Activated T-cell treated with anti-CD3 and anti-CD28 coated beads, Interleukin-2, amount 50 U/mL, for 4 hours (primary cell): ENCODE measurements around the gene STX18. TPM values are rescaled to one million over a fixed set of nuclear protein-coding genes. Genes with fewer than 3 reads are reported as not detected.
"Not testable (repeated sequence)": the region's sequence is repeated elsewhere in the genome, so short reads cannot be mapped to it uniquely, and the experiment has no call there.

Experiments
- ATAC-seq, 2 donors: fragments of 200-7000 bp; cut with Tn5 transposase; one replicate each; pipeline ENCODE4 v1.10.0; 2021
- DNase-seq: peaks from one replicate; pipeline ENCODE4 v3.0.0-alpha.2; 2020
- H3K27me3 Mint-ChIP-seq: one replicate; pipeline ENCODE4 v1.8.0; 2021; ENCODE audit warnings: low read depth, mixed read lengths
- H3K36me3 Mint-ChIP-seq: one replicate; pipeline ENCODE4 v1.8.0; 2022; ENCODE audit warnings: mixed read lengths; ENCODE audit not compliant: insufficient read depth
- H3K4me1 Mint-ChIP-seq: one replicate; pipeline ENCODE4 v1.8.0; 2021; ENCODE audit warnings: low read depth, mixed read lengths
- H3K4me3 Mint-ChIP-seq: one replicate; pipeline ENCODE4 v1.8.0; 2021; ENCODE audit warnings: mild to moderate bottlenecking, moderate library complexity, mixed read lengths
- H3K9me3 Mint-ChIP-seq: one replicate; pipeline ENCODE4 v1.8.0; 2021; ENCODE audit warnings: mixed read lengths
- total RNA-seq, 3 donors: library from RNA; stranded (reverse); gene quantifications; one replicate each; pipeline ENCODE4 v1.2.1, GENCODE V29; 2021

The STX18 gene
- total RNA-seq, 3 donors from 2014 or later = 27.6 to 30.1 (median 29.7) TPM

DNA sequence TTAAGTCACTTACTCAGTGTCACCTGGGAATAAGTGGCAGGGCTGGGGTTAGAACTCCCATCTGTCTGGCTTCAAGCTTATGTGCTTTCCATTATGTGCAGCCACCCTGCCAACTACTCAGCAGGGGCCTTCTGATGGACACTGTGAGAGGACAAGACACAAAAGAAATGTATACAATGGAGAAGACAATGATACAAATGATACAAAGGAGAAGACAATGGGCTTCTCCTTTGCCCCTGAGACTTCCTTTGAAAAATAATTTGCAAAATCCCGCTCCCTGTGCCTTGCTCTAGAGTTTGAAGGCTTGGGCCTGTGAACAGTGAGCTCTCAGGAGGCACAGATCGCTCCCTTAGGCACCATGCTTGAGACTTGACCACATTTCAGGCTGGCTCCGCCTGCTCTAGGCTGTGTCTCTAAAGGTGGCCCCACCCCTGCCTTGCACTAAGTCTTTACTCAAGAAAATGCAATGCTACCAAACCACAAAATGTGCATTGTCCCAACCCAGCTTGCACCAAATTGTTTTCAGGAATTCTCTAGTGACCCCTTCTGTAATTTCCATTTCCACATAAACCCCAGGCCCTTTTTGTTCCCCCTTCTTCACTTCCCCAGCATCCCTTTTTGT lies 27.1 kb upstream of the STX18 start:
- peaks cover 7% of the 10 kb centered on the region for H3K9me3 Mint-ChIP-seq
- H3K4me1 Mint-ChIP-seq = no peaks in the 10 kb centered on the region
- ATAC-seq (no peak), DNase-seq (no peak)
- H3K36me3 Mint-ChIP-seq = peaks cover 21% of the 10 kb centered on the region
- no peak overlapping the region for H3K4me3 Mint-ChIP-seq
- no peaks in the 10 kb centered on the region for H3K27me3 Mint-ChIP-seq

DNA sequence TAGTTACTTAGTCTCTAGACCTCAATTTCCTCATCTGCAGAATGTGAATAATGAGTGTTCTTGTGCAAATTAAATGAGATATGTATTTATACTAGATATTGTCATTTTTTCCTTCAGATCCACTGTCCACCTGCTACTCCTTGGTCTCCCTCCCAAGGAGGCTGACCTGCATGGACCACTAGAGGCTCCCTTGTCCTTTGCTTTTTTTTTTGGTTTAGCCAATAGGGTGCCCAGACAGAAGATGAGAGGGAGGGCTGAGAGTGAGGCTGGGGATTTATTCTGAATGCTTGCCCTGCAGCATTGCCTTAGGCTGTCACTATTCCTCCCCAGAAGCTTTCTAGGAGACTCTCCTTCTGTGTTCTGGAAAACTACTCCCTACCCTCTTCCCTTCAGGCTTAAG lies 24.5 kb upstream of the STX18 start:
- not testable (repeated sequence) for H3K9me3 Mint-ChIP-seq, H3K4me1 Mint-ChIP-seq, ATAC-seq, DNase-seq, H3K27me3 Mint-ChIP-seq, H3K4me3 Mint-ChIP-seq
- H3K36me3 Mint-ChIP-seq = peaks cover 34% of the 10 kb centered on the region

DNA sequence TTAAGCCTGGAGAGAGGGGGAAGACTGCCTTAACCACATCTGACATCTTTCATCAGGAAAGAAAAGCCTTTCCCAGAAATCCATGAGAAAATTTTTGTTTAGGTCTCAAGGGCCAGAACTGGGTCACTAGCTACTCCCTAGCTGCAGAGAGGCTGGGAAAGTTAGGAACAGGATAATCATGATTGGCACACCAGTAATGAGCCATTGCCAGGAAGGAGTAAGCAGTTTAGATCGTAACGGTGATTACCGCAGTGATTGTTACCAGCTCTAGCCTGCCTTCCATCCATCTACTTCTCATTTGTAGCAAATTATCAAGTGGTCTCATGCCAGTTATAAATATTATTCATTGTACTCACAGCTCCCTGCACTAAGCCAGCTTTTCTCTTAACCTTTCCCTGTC lies 22.7 kb upstream of the STX18 start:
- DNase-seq (no peak), ATAC-seq (no peak)
- no peak overlapping the region for H3K4me3 Mint-ChIP-seq
- peaks cover 32% of the 10 kb centered on the region for H3K36me3 Mint-ChIP-seq
- H3K4me1 Mint-ChIP-seq = no peaks in the 10 kb centered on the region
- no peaks in the 10 kb centered on the region for H3K27me3 Mint-ChIP-seq
- H3K9me3 Mint-ChIP-seq = peaks cover under 1% of the 10 kb centered on the region

DNA sequence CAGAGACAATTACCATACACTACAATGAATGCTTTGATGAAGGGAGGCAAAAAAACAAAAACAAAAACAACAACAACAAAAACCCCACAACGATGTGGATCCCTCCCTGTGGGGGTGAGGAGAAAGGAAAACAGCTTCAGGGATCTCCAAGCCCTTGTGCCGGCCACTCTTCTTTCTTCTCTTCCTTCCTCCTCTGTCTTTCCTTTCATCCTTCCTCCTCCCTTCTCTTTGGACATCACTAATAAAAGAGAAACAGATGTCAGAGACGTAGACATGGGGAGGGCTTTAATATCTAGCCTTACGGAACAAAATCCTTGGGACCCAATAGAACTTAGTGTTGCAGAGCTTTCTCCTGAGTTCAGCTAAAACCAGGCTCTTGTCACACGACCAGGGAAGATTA lies 18.8 kb upstream of the STX18 start:
- ATAC-seq (no peak), DNase-seq (no peak)
- Mint-ChIP-seq H3K36me3 (peaks cover 30% of the 10 kb centered on the region), H3K9me3 (no peaks in the 10 kb centered on the region), H3K4me3 (no peak overlapping the region), H3K4me1 (peaks cover 2% of the 10 kb centered on the region), H3K27me3 (no peaks in the 10 kb centered on the region)

DNA sequence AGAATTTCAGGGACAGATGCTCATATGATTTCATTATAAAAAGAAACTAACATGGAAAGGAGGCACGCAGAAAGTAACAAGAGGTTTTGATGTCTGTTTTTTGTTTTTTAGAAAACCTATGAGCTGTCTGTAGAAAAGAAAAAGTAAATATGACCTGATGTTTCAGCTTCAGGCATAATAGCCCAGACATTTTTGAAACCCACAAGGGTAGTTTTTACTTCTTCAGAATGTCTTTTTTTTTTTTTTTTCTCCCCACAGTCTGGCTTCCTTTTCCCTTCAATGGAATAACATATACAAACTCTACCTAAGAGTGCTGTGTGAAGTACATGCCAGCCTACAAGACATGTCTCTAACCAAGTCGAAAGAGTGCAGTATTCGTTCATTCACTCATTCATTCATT lies 18.3 kb upstream of the STX18 start:
- Mint-ChIP-seq H3K9me3 (no peaks in the 10 kb centered on the region), H3K4me1 (peaks cover 2% of the 10 kb centered on the region), H3K36me3 (peaks cover 30% of the 10 kb centered on the region), H3K4me3 (no peak overlapping the region), H3K27me3 (no peaks in the 10 kb centered on the region)
- no peak for DNase-seq
- no peak for ATAC-seq

DNA sequence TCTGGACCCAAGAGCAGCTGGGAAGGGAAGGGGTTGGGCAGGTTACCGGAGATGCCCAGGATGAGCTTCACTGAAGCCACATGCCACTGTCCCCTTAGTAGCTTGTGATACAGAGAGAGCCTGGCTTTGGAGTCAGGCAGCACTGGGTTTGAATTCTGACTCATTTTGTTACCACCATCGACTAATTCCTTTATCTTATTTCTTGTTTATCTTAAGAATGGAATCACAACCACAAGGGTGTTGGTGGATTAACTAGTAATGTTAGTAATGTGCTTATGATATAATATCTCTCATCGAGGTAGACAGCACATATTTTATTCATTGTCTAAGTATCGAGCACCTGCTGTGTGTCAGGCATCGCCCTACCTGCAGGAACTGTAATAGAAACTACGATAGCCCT lies 17.7 kb upstream of the STX18 start:
- peak in 1 of 2 donors; percentile 35 for ATAC-seq
- Mint-ChIP-seq H3K4me1 (peaks cover 2% of the 10 kb centered on the region), H3K27me3 (no peaks in the 10 kb centered on the region), H3K36me3 (peaks cover 29% of the 10 kb centered on the region), H3K4me3 (no peak overlapping the region), H3K9me3 (no peaks in the 10 kb centered on the region)
- DNase-seq = no peak

DNA sequence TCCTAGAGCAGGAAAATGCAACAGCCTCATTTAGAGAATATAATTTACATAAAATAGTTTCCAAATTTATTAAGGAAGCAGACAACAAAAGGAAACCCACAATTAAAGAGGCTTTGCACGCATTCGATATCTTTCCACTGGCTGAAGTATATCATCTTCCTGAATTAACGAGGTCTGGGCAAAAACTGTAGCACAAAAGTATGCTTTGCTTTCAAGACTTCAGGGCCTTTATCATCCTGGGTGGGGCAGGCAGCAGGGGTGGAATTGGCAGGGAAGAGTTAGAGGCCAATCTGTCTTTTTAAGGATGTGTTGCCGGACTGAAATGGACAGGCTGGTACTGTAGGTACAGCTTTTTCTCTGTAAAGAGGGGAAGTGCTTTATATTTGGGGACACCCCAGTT lies 17.0 kb upstream of the STX18 start:
- peaks cover 2% of the 10 kb centered on the region for H3K4me1 Mint-ChIP-seq

DNA sequence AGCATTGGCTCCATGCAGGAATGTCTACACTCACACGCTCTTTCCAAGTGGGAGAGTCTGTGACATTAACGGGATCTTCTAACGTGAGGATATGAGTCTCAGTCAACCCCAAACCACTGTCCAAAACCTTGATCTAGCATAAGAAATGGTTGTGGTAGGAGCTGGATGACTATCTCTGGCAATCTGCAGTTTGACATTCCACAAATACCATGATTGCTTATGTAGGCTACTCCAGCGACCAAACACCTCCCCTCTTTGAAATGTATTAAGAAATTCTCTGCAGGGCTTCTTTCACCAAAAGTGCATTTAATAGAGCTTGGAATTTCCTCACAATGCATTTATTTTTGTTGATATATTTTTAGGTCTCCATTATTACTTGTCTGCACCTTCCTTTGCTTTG lies 14.1 kb upstream of the STX18 start:
- DNase-seq (no peak), ATAC-seq (no peak)
- Mint-ChIP-seq H3K4me1 (peaks cover 2% of the 10 kb centered on the region), H3K9me3 (no peaks in the 10 kb centered on the region), H3K27me3 (no peaks in the 10 kb centered on the region), H3K4me3 (no peak overlapping the region), H3K36me3 (peaks cover 36% of the 10 kb centered on the region)

More for the DNA sequence above, 17.0 kb upstream of the STX18 start:
- DNase-seq = no peak
- H3K27me3 Mint-ChIP-seq = no peaks in the 10 kb centered on the region
- H3K4me3 Mint-ChIP-seq = no peak overlapping the region
- H3K9me3 Mint-ChIP-seq = no peaks in the 10 kb centered on the region
- H3K36me3 Mint-ChIP-seq = peaks cover 32% of the 10 kb centered on the region
- no peak for ATAC-seq

DNA sequence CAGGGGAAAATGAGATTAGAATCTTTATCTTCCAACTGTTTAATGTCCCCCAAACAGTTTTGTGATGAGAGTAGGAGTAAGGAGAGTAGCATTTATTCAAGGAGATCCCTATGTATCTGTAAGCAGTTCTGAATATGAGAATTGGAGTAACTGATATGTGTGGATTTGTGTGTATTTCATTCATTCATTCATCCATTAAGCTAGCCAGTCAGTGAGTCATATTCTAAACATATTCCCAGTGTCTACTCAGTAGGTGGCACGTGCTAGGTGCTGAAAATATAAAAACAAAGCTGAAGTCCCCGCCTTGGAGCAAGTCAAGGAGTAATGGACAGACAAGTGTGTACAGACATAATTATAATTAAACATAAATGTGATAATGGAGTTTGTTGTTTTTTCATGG lies 12.4 kb upstream of the STX18 start:
- Mint-ChIP-seq H3K9me3 (no peaks in the 10 kb centered on the region), H3K36me3 (peaks cover 43% of the 10 kb centered on the region), H3K4me1 (peaks cover under 1% of the 10 kb centered on the region), H3K27me3 (no peaks in the 10 kb centered on the region), H3K4me3 (no peak overlapping the region)
- ATAC-seq (no peak), DNase-seq (no peak)

DNA sequence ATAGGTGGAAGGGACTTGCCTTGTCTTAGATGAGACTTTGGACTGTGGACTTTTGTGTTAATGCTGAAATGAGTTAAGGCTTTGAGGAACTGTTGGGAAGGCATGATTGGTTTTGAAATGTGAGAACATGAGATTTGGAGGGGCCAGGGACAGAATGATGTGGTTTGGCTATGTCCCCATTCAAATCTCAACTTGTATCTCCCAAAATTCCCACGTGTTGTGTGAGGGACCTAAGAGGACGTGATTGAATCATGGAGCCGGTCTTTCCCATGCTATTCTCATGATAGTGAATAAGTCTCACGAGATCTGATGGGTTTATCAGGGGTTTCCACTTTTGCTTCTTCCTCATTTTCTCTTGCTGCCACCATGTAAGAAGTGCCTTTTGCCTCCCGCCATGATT lies 10.2 kb upstream of the STX18 start:
- not testable (repeated sequence) for H3K4me1 Mint-ChIP-seq, DNase-seq, H3K27me3 Mint-ChIP-seq, H3K4me3 Mint-ChIP-seq, H3K9me3 Mint-ChIP-seq, ATAC-seq
- H3K36me3 Mint-ChIP-seq = peaks cover 55% of the 10 kb centered on the region

DNA sequence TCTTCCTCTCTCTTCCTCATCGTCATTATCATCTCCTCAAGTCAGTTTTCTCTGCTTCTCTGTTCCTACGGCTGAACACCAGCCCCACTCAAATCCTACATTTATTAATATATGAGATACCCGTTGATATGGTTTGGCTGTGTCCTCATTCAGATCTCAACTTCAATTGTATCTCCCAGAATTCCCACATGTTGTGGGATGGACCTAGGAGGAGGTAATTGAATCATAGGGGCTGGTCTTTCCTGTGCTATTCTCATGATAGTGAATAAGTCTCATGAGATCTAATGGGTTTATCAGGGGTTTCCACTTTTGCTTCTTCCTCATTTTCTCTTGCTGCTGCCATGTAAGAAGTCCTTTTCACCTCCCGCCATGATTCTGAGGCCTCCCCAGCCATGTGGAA lies 8.3 kb upstream of the STX18 start:
- not testable (repeated sequence) for H3K4me1 Mint-ChIP-seq, H3K27me3 Mint-ChIP-seq, ATAC-seq, DNase-seq, H3K9me3 Mint-ChIP-seq, H3K4me3 Mint-ChIP-seq
- H3K36me3 Mint-ChIP-seq = peaks cover 60% of the 10 kb centered on the region

DNA sequence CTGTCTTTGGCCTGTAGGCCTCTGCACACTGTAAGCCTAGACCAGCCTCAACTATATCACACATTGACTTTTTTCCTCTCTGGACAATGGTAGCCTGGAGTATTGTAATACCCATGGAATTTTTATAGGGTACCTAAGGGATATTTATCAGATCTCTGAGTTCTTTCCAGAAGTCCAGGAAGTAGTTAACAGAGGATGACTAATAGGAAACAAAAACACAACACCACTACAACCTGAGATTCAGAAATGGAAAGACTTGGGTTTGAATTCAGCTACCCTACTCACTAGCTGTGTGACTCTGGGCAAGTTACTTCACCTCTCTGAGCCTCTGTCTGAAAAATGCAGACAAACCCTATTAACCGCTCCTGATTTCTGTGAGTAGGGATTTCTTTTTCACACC lies 7.7 kb upstream of the STX18 start:
- Mint-ChIP-seq H3K4me3 (no peak overlapping the region), H3K9me3 (no peaks in the 10 kb centered on the region), H3K27me3 (no peaks in the 10 kb centered on the region), H3K4me1 (peaks cover 2% of the 10 kb centered on the region), H3K36me3 (peaks cover 58% of the 10 kb centered on the region)
- no peak for DNase-seq
- ATAC-seq = no peak

DNA sequence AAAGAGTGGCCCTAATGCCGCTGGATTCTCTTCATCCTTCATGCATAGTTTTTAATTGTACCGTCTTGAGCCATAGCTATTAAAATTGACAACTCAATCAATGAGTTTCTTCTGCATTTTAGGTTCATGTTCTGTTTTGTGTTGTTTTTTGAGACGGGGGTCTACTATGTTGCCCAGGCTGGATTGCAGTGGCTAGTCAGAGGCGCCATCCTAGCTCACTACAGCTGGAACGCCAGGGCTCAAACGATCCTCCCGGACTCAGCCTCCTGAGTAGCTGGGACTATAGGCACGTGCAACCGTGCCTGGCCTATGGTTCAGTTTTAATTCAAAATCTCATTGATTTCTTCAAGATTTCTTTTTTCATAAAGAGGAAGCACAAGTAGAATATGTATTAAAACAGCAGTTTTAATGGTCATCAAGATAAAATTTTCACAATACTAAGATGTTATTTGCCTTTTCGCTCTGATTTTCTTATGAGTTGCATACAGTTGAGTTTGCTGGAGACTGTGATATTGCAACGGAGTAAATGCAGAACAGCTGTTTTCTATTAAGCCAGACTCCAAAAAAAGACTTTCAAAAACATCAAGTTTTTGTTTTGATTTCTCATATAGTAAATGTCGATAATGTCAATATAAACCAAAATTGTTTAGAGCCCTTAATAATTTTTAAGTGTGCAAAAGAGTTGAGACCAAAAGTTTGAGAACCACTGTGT lies 1.1 kb upstream of the STX18 start:
- Mint-ChIP-seq H3K9me3 (no peaks in the 10 kb centered on the region), H3K4me1 (peaks cover 49% of the 10 kb centered on the region), H3K36me3 (peaks cover 18% of the 10 kb centered on the region), H3K4me3 (peak overlapping the region; percentile 98), H3K27me3 (no peaks in the 10 kb centered on the region)
- no peak for DNase-seq
- ATAC-seq = no peak

DNA sequence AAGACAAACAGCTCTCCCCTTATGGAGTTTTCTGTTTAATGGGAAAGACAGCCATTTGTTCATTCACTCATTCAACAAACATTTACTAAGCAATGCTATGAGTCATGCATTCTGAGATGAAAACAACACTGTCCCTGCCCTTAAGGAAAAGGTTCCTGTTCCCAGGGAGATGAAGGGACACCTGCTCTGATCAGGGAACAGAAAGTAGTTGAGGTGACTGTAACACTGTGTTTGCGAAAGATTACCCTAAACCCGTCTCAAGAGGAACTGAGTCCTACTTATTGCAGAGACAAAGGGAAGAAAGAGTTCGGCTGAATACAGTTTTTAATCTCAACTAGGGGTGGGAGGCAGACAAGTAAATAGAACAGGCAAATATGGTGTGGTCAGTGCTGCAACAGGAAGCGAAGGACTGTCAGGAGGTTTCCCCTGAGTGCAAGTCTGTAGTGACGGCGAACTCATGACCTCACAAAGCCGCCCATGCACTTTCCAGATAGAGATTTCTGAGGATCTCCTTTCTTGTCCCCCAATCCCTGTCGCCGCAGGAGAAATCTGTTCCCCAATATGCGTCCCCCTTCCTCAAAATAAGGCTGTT lies 712 bp downstream of the STX18 start:
- Mint-ChIP-seq H3K27me3 (no peaks in the 10 kb centered on the region), H3K9me3 (no peaks in the 10 kb centered on the region), H3K4me3 (peak overlapping the region; percentile 98), H3K4me1 (peaks cover 53% of the 10 kb centered on the region), H3K36me3 (peaks cover 10% of the 10 kb centered on the region)
- peak; percentile 27 to 39 for ATAC-seq
- DNase-seq = no peak

DNA sequence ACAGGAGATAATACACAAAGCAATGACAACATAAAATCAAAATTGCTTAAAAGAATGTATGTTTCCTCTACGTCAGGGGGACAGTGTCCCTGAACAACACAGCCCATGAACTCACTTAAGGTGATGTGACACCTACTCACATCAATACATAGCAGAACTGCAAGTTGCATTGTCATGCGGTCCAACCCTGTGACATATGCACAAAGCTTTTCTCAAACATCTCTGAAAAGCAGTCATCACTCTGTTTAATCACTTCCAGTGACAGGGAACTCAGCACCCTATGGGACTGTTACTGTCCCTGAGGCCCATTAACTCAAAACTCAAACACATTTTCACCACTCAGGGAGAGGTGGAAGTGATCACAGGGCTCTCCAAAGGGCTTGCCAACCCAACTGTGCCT lies 2.4 kb downstream of the STX18 start:
- no peak for ATAC-seq
- no peak for DNase-seq
- Mint-ChIP-seq H3K4me3 (peak overlapping the region; percentile 98), H3K9me3 (no peaks in the 10 kb centered on the region), H3K4me1 (peaks cover 53% of the 10 kb centered on the region), H3K27me3 (no peaks in the 10 kb centered on the region), H3K36me3 (peaks cover 8% of the 10 kb centered on the region)
